ENCODE data around the gene CEP164. TPM values are rescaled to one million over a fixed set of nuclear protein-coding genes. Genes with fewer than 3 reads are reported as not detected.
A peak's percentile ranks its signal among the peaks of the same experiment; 100 is the strongest.
"Not testable (repeated sequence)": the region's sequence is repeated elsewhere in the genome, so short reads cannot be mapped to it uniquely, and the experiment has no call there.

The CEP164 gene
- polyA plus RNA-seq, 3 donors from 2014 or later: 5.6 to 20.5 (median 11.8) TPM

- Mint-ChIP-seq H3K36me3 (no peaks in the 10 kb centered on the region), H3K27me3 (ENCODE audit: low read depth in 3 of 3) (peaks cover 7 to 12% (median 8%) of the 10 kb centered on the region in 3 donors), H3K9me3 (no peaks in the 10 kb centered on the region), H3K4me3 (peak overlapping the region; percentile 49 to 69 (median 64)), H3K27ac (no peak overlapping the region), H3K4me1 (peaks cover 8 to 13% of the 10 kb centered on the region in 2 donors)
- peak; percentile 10 to 23 (median 19) for DNase-seq
These were observed 12.1 kb upstream of the CEP164 start for GRCh38 chr11:117315285-117316196.

- Mint-ChIP-seq H3K4me1 (peaks cover 8 to 13% of the 10 kb centered on the region in 2 donors), H3K36me3 (no peaks in the 10 kb centered on the region), H3K27me3 (ENCODE audit: low read depth in 3 of 3) (peaks cover 7 to 12% (median 11%) of the 10 kb centered on the region in 3 donors), H3K4me3 (peak within 1 kb of the TSS; percentile 64 to 72 (median 66)), H3K9me3 (no peaks in the 10 kb centered on the region), H3K27ac (peak within 1 kb of the TSS in 1 of 6 donors; percentile 4)
- DNase-seq: no peak
These were observed 11.3 kb upstream of the CEP164 start, which contains the start of gene BACE1 for GRCh38 chr11:117316197-117316961. Gene BACE1 (minus strand): TSS chr11:117316256. CDS start chr11:117315795, 461 bp downstream.

GRCh38 chr11:117318738-117319137 lies 8.9 kb upstream of the CEP164 start:
- peaks cover 0 to 11% (median 10%) of the 10 kb centered on the region in 3 donors for H3K27me3 Mint-ChIP-seq (ENCODE audit: low read depth in 3 of 3)
- no peak overlapping the region for H3K4me3 Mint-ChIP-seq
- DNase-seq: no peak
- H3K27ac Mint-ChIP-seq: no peak overlapping the region
- no peaks in the 10 kb centered on the region for H3K9me3 Mint-ChIP-seq
- peaks cover 8 to 13% of the 10 kb centered on the region in 2 donors for H3K4me1 Mint-ChIP-seq
- no peaks in the 10 kb centered on the region for H3K36me3 Mint-ChIP-seq

GRCh38 chr11:117319214-117319840 lies 8.3 kb upstream of the CEP164 start:
- Mint-ChIP-seq H3K4me3 (no peak overlapping the region), H3K4me1 (peaks cover 8 to 13% of the 10 kb centered on the region in 2 donors), H3K36me3 (no peaks in the 10 kb centered on the region), H3K9me3 (no peaks in the 10 kb centered on the region), H3K27me3 (ENCODE audit: low read depth in 3 of 3) (peaks cover 0 to 11% (median 9%) of the 10 kb centered on the region in 3 donors), H3K27ac (no peak overlapping the region)
- DNase-seq: no peak

- not testable (repeated sequence) for DNase-seq; H3K9me3 Mint-ChIP-seq; H3K27me3 Mint-ChIP-seq (ENCODE audit: low read depth in 3 of 3); H3K36me3 Mint-ChIP-seq; H3K4me1 Mint-ChIP-seq
- H3K27ac Mint-ChIP-seq: peak overlapping the region in 1 of 6 donors; percentile 70
- peak overlapping the region in 1 of 5 donors; percentile 69 for H3K4me3 Mint-ChIP-seq
These were observed 443 bp upstream of the CEP164 start for GRCh38 chr11:117327255-117327566.

GRCh38 chr11:117328375-117329010 lies 839 bp downstream of the CEP164 start:
- Mint-ChIP-seq H3K27ac (no peak overlapping the region), H3K4me3 (no peak overlapping the region), H3K9me3 (no peaks in the 10 kb centered on the region), H3K4me1 (peaks cover 2 to 10% of the 10 kb centered on the region in 2 donors), H3K27me3 (ENCODE audit: low read depth in 3 of 3) (no peaks in the 10 kb centered on the region), H3K36me3 (peaks cover 0 to 5% (median 0%) of the 10 kb centered on the region in 3 donors)
- DNase-seq: no peak

- Mint-ChIP-seq H3K27ac (peak overlapping the region in 1 of 6 donors; percentile 5), H3K27me3 (ENCODE audit: low read depth in 3 of 3) (no peaks in the 10 kb centered on the region)
These were observed 5.2 kb downstream of the CEP164 start for GRCh38 chr11:117332843-117333242.

GRCh38 chr11:117333917-117334316 lies 6.3 kb downstream of the CEP164 start:
- Mint-ChIP-seq H3K9me3 (no peaks in the 10 kb centered on the region), H3K36me3 (peaks cover 11 to 20% (median 11%) of the 10 kb centered on the region in 3 donors), H3K4me1 (peaks cover 2 to 6% of the 10 kb centered on the region in 2 donors), H3K4me3 (no peak overlapping the region), H3K27me3 (ENCODE audit: low read depth in 3 of 3) (no peaks in the 10 kb centered on the region), H3K27ac (no peak overlapping the region)
- no peak for DNase-seq

More at GRCh38 chr11:117332843-117333242, 5.2 kb downstream of the CEP164 start:
- Mint-ChIP-seq H3K4me3 (no peak overlapping the region), H3K36me3 (peaks cover 4 to 16% (median 5%) of the 10 kb centered on the region in 3 donors), H3K9me3 (no peaks in the 10 kb centered on the region), H3K4me1 (peaks cover 2 to 6% of the 10 kb centered on the region in 2 donors)
- no peak for DNase-seq

GRCh38 chr11:117334896-117335295 lies 7.2 kb downstream of the CEP164 start:
- Mint-ChIP-seq H3K4me1 (peaks cover 2 to 3% of the 10 kb centered on the region in 2 donors), H3K9me3 (no peaks in the 10 kb centered on the region), H3K36me3 (peaks cover 14 to 26% (median 14%) of the 10 kb centered on the region in 3 donors), H3K27me3 (ENCODE audit: low read depth in 3 of 3) (no peaks in the 10 kb centered on the region), H3K27ac (no peak overlapping the region), H3K4me3 (no peak overlapping the region)
- DNase-seq: no peak

- Mint-ChIP-seq H3K27ac (no peak overlapping the region), H3K9me3 (no peaks in the 10 kb centered on the region), H3K36me3 (peaks cover 14 to 31% (median 14%) of the 10 kb centered on the region in 3 donors)
These were observed 7.7 kb downstream of the CEP164 start for GRCh38 chr11:117335399-117335798.

GRCh38 chr11:117337076-117337475 lies 9.4 kb downstream of the CEP164 start:
- no peaks in the 10 kb centered on the region for H3K9me3 Mint-ChIP-seq
- no peak for DNase-seq
- H3K27ac Mint-ChIP-seq: no peak overlapping the region
- H3K4me3 Mint-ChIP-seq: no peak overlapping the region
- H3K27me3 Mint-ChIP-seq (ENCODE audit: low read depth in 3 of 3): peaks cover 0 to 2% (median 0%) of the 10 kb centered on the region in 3 donors
- peaks cover 14 to 37% (median 14%) of the 10 kb centered on the region in 3 donors for H3K36me3 Mint-ChIP-seq
- peaks cover 0 to 2% of the 10 kb centered on the region in 2 donors for H3K4me1 Mint-ChIP-seq

More at GRCh38 chr11:117335399-117335798, 7.7 kb downstream of the CEP164 start:
- H3K4me3 Mint-ChIP-seq: no peak overlapping the region
- H3K27me3 Mint-ChIP-seq (ENCODE audit: low read depth in 3 of 3): peaks cover 0 to 2% (median 0%) of the 10 kb centered on the region in 3 donors
- DNase-seq: no peak
- H3K4me1 Mint-ChIP-seq: peaks cover 0 to 2% of the 10 kb centered on the region in 2 donors

- Mint-ChIP-seq H3K36me3 (peaks cover 5 to 43% (median 14%) of the 10 kb centered on the region in 3 donors), H3K9me3 (no peaks in the 10 kb centered on the region), H3K27ac (no peak overlapping the region), H3K4me1 (no peaks in the 10 kb centered on the region), H3K27me3 (ENCODE audit: low read depth in 3 of 3) (peaks cover 0 to 1% (median 0%) of the 10 kb centered on the region in 3 donors), H3K4me3 (no peak overlapping the region)
- no peak for DNase-seq
These were observed 17.4 kb downstream of the CEP164 start for GRCh38 chr11:117345039-117345438.

GRCh38 chr11:117354550-117354949 lies 26.9 kb downstream of the CEP164 start:
- Mint-ChIP-seq H3K36me3 (peaks cover 13 to 30% (median 25%) of the 10 kb centered on the region in 3 donors), H3K4me3 (no peak overlapping the region), H3K27ac (no peak overlapping the region), H3K9me3 (no peaks in the 10 kb centered on the region), H3K27me3 (ENCODE audit: low read depth in 3 of 3) (no peaks in the 10 kb centered on the region), H3K4me1 (no peaks in the 10 kb centered on the region)
- no peak for DNase-seq
